Measurements from ENCODE around the gene HSD11B1L.

HSD11B1L gene

GRCh38 chr19:5678071-5678718, 2.6 kb upstream of the HSD11B1L start:
- no peak overlapping the region for H3K4me3 ChIP-seq (ENCODE audit: low read depth, low read length)
- TF ChIP-seq CTCF (IDR thresholded peaks at IDR 0.05; ENCODE audit: low read depth, low read length, missing control alignments), result no peak
- no peak for DNase-seq (ENCODE audit: low read depth)
- in situ Hi-C loops (cut with HindIII; ENCODE audit: low sequenced_read_pairs), result no loop called here

- DNase-seq (ENCODE audit: low read depth), result no peak
- peak overlapping the region; percentile 96 for H3K4me3 ChIP-seq (ENCODE audit: low read depth, low read length)
- TF ChIP-seq CTCF (IDR thresholded peaks at IDR 0.05; ENCODE audit: low read depth, low read length, missing control alignments), result no peak
- in situ Hi-C loops (cut with HindIII; ENCODE audit: low sequenced_read_pairs), result no loop called here
These were observed 1.3 kb upstream of the HSD11B1L start for GRCh38 chr19:5679289-5680083.

- H3K4me3 ChIP-seq (ENCODE audit: low read depth, low read length), result peak overlapping the region; percentile 96
- in situ Hi-C loops (cut with HindIII; ENCODE audit: low sequenced_read_pairs), result no loop called here
- DNase-seq (ENCODE audit: low read depth), result no peak
- TF ChIP-seq CTCF (IDR thresholded peaks at IDR 0.05; ENCODE audit: low read depth, low read length, missing control alignments), result no peak
These were observed 767 bp upstream of the HSD11B1L start for GRCh38 chr19:5680084-5680436.

GRCh38 chr19:5681391-5682106, 722 bp downstream of the HSD11B1L start:
- H3K4me3 ChIP-seq (ENCODE audit: low read depth, low read length), result peak overlapping the region; percentile 96
- TF ChIP-seq CTCF (IDR thresholded peaks at IDR 0.05; ENCODE audit: low read depth, low read length, missing control alignments), result no peak
- no peak for DNase-seq (ENCODE audit: low read depth)
- in situ Hi-C loops (cut with HindIII; ENCODE audit: low sequenced_read_pairs), result no loop called here

- no peak for DNase-seq (ENCODE audit: low read depth)
- H3K4me3 ChIP-seq (ENCODE audit: low read depth, low read length), result no peak overlapping the region
- no peak for TF ChIP-seq CTCF (IDR thresholded peaks at IDR 0.05; ENCODE audit: low read depth, low read length, missing control alignments)
- in situ Hi-C loops (cut with HindIII; ENCODE audit: low sequenced_read_pairs), result no loop called here
These were observed 1.3 kb downstream of the HSD11B1L start for GRCh38 chr19:5682107-5682482.

GRCh38 chr19:5683177-5683886, 2.5 kb downstream of the HSD11B1L start:
- in situ Hi-C loops (cut with HindIII; ENCODE audit: low sequenced_read_pairs), result no loop called here
- no peak for DNase-seq (ENCODE audit: low read depth)
- no peak for TF ChIP-seq CTCF (IDR thresholded peaks at IDR 0.05; ENCODE audit: low read depth, low read length, missing control alignments)
- no peak overlapping the region for H3K4me3 ChIP-seq (ENCODE audit: low read depth, low read length)

All from astrocyte of the cerebellum (primary cell).